Measurements from ENCODE around the gene PXYLP1.

Gene PXYLP1

DNA sequence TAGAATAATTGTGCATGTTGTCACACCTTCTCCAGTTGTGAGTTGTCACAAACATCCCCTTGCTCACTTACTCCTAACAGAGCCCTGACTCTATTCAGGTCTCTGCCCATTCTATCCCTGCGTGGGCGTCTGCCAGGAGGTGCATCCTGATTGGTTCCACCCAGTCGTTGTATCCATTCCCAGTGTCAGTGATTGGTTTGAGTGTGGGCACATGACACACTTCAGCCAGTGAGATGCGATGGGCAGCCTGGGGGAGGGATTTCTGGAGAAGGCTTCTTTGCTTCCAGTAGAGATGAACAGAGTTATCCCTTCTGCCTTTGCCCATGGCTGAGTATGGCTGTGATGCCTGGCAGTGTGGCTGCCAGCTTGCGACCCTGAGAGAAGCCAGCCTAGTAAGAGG lies 18.7 kb downstream of the PXYLP1 start:
- no peak for DNase-seq (ENCODE audit: low read depth in 3 of 3)

DNA sequence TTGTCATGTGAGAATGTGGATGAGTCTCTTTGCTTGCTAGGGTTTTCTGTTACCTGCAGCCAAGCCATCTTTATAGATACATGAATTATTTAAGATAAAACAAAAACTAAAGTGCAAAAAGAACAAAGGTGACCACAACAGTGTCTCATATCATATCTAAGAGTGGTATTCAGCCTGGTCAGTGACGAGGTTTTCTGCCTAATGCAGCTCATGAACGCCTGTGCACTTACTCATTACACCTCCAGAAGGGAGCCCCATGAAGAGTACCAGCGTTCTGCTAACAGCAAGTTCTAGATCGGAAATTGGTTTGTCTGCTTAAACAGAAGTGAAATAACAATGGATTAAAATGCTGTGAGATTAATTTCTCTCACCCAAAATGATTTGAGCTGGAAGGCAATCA lies 19.2 kb downstream of the PXYLP1 start:
- no peak for DNase-seq (ENCODE audit: low read depth in 3 of 3)

DNA sequence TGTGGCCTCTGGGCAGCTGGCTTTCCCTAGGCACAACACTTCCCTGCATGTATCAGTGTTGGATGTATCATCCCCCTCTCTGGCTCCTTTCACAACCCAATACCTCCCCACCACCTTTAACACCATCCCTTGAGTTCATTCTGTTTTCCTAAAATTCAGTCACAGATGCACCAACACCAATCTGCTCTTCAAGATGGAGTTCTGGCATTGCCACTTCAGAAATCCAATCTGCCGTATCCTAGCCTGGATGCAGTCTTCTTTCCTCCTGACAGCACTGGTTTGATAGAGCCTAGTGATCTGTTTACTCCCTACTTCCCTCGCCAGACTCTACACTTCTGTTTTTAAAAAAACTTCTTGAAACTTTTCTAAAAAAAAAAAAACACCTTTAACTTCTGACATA lies 21.7 kb downstream of the PXYLP1 start:
- DNase-seq (ENCODE audit: low read depth in 3 of 3), result no peak

DNA sequence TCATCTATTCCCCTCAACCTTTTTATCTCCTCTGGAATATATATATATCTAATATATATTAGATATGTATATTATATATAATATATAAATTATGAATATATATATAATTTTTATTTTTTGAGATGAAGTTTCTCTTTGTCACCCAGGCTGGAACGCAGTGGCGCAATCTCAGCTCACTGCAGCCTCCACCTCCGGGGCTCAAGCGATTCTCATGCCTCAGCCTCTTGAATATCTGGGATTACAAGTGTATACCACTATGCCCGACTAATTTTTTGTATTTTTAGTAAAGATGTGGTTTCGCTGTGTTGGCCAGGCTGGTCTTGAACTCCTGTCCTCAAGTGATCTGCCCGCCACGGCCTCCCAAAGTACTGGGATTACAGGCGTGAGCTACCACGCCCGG lies 22.2 kb downstream of the PXYLP1 start:
- DNase-seq (ENCODE audit: low read depth in 3 of 3), result no peak

DNA sequence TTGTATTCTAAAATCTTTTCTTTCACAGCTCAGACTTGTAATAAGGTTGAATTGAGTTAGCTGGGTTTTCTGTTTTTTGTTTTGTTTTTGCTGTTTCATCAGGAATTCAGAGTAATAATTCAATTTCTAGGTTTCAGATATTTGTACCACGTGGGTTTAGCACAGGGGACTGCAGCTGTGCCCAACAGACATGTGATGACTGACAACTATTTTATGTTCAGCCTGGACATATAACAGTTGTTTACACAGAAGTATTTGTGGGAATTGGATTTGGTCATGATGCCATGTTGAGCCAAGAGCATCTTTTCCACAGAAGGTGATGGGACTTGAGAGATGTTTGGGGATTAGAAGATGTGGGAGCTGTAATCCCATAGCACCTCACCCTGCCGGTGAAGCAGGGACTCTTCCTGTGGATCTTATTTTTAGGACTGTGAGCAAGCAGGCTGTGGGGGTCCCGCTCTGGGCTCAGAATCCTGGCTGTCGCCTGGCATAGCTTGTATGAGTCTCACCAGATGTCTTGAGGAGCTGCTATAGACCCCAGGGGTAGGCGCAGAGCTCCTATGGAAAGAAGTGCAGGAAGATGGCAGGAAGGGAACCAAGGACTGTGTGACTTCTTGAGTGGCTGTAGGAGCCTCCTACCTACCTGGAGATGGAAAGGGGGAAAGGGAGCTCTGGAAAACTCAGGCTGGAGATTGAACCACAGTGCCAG lies 23.7 kb downstream of the PXYLP1 start:
- DNase-seq (ENCODE audit: low read depth in 3 of 3), result no peak

DNA sequence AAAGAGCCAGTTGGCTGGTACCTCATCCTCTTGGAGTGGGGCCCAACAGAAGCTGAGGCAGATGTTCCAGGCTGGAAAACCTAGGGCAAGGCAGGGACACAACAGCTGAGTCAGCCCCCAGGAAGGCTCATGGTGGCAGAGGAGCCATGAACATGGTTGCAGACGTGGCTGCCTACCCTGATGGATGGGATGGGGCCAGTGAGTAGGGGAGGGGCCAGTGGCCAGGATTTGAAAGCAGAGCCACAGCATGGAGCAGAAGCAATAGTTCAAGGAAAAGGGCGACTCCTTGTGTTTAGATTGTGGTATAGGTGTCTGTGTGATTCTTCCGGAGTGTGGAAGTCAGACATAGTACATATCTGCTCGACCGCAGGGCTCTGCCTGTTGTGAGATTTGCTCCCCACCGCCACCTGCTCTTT lies 24.2 kb downstream of the PXYLP1 start:
- DNase-seq (ENCODE audit: low read depth in 3 of 3), result no peak

DNA sequence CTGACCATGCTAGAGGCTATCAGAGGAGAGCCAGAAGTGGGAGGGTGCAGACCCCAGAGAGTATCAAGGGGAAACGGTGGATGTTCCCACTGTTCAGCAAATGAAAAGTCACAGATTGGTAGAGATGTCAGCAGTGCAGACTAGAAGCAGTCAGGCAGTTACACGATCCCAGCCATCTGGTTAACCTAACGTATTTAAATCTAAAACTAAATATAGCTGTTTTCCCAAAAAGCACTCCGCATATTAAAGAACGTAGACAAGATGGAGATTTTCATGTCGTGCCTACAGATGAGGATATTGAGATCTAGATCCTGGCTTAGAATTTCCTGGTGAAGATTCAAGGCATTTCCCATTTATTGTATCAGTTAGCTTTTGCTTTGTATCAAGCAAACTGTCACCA lies 25.2 kb downstream of the PXYLP1 start:
- DNase-seq (ENCODE audit: low read depth in 3 of 3), result no peak

DNA sequence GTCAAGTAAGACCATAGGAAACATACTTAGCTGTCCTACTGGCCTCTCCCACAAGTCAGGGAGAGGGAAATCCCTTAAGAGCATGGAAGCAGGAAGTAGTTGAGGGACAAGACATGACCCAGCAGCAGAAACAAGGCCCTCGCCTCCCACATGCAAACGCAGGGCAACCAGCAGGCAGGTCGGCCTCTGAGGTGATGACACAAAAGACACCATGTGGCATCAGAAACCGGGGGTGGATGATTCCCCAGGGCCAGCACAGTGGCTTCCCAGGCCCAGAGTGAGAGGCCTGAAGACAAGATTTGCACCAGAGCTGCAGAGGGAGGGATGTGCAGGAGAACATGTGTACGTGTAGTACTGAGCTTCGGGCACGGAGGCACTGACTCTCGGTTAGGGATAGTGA lies 26.3 kb downstream of the PXYLP1 start:
- DNase-seq (ENCODE audit: low read depth in 3 of 3), result no peak

DNA sequence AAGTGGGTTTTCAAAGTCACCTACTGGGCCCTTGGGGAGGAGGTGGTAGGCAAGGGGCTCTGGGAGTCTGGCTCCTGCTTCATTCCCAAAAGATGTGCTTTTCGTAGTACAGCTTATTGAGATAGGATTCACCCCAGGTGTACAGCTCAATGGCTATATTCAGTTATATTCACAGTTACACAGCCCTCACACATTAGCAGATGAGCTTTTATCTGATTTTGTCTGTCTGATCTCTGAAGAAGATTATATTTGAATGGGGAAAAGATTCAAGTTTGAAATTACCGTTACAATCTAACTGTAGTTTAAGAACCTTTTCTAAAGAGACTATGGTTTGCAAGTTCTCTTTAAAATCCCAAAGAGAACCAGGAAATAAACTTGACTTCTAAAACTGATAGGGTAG lies 27.3 kb downstream of the PXYLP1 start:
- no peak for DNase-seq (ENCODE audit: low read depth in 3 of 3)

DNA sequence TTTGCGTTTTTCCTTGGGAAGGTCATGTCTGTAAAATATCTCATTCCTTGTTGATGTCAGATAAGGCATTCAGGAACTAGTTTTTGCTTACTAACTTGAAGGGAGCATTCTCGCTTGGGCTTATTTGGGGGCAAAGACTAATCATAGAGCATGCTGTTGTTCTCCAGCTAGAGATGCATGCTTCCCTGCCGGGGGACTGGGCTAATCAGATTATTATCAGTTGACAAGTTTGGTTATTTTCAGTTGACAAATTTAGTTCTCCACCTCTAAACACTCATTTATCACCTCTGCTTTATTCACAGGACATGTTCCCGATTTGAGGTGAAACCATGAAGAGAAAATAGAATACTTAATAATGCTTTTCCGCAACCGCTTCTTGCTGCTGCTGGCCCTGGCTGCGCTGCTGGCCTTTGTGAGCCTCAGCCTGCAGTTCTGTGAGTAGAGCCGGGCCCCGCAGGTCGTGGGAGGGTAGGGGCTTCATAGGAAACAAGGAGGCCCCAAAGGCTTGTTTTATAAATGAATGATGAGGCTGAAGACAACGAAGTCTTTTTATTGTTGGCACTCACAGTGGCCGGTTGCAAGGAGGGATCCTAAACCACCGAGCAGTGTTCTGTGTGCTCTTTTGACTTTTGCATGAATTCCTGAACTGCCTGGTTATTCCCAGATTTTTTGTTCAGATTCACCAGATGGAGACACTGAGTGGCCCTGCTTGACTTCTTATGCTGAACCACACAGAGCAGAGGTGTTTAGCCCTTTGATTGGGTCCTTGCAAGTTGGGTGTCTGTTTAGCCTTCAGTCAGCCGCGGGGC lies 28.4 kb downstream of the PXYLP1 start:
- DNase-seq (ENCODE audit: low read depth in 3 of 3), result no peak

DNA sequence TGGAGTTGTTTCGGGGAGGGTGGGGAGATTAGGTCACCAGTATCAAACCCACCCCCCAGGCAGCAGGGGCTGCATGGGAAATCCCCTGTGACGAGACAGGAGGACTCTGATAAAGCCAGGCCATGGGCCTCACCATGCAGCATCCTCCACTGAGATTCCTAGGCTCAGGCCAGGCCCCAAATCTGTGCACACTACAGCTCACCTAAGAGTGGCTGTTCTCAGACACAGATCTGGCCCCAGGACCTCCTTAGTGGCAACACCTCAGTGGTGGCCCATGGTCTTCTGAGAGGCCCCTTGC lies 29.0 kb downstream of the PXYLP1 start:
- DNase-seq (ENCODE audit: low read depth in 3 of 3), result no peak

DNA sequence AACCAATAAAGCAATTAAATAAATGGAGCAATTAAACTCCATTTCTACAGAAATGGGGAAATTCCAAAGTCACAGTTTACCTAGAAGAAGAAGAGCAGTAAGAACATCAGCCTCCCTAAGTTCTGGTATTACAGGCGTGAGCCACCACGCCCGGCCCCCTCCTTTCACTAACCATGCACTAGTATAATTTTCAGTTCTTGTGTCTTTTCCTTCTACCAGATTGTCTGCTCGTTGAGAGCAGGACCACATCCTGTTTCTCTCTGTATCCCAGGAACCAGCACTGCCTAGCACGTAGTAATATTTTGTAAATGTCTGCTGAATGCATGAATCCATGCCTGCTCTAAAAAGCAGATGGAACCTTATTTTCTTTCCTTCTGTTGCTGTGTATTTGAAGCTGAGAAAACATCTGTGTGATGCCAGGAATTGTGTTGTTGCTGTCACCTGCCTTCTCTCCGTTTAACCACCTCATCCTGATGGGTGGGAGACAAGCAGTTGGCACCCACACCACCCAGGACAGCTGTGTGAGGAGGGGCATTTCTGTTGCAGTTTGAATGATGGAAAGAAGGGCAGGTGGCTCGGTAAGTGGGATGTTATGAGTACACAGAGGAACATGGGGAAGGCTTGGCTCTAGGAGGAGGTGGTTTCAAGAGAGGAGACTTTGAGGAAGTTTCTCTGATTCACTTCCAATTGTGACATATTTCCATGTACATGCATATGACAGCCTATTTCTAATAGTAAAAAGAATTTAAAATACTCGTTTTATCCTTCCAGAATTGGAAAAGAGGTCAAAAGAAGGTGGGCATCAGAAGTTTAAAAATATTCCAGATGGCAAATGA lies 30.1 kb downstream of the PXYLP1 start:
- DNase-seq (ENCODE audit: low read depth in 3 of 3), result no peak

DNA sequence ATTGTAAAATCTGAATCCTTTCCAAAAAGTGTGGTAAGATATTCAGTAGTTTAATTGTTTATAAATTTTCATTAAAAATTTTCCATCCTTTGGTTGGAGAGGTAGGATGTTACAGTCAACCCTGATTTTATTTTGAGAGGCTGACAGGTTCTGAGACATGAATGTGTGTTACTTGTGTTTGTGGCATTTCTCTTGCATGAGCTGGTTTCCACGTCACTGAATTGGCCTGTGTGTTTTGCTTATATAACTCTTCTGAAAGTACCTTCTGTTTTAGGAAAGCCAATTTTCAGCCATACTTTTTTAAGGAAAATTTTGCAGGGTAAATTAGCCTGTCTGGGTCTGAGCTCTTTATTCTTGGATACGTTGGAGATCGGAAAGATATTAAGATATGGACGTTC lies 30.7 kb downstream of the PXYLP1 start:
- no peak for DNase-seq (ENCODE audit: low read depth in 3 of 3)

DNA sequence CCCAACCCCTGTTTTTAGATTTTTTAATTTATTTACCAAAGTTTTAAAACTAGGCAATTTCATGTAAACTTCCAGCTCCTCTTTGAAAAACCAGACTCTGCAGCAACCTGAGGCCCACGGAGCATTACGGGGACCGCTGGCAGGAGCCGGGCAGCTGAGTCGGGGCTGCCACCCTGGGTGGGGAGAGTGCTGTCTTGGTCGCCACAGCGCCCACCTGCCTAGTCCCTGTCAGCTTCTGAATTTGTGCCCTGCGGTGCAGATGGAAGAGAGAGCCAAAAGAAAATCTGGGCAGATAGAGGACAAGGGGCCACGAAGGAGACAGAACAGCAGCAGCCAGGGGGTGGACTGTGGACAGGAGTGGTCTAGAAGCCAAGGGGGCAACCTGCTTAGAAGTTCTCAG lies 34.6 kb downstream of the PXYLP1 start:
- no peak for DNase-seq (ENCODE audit: low read depth in 3 of 3)

DNA sequence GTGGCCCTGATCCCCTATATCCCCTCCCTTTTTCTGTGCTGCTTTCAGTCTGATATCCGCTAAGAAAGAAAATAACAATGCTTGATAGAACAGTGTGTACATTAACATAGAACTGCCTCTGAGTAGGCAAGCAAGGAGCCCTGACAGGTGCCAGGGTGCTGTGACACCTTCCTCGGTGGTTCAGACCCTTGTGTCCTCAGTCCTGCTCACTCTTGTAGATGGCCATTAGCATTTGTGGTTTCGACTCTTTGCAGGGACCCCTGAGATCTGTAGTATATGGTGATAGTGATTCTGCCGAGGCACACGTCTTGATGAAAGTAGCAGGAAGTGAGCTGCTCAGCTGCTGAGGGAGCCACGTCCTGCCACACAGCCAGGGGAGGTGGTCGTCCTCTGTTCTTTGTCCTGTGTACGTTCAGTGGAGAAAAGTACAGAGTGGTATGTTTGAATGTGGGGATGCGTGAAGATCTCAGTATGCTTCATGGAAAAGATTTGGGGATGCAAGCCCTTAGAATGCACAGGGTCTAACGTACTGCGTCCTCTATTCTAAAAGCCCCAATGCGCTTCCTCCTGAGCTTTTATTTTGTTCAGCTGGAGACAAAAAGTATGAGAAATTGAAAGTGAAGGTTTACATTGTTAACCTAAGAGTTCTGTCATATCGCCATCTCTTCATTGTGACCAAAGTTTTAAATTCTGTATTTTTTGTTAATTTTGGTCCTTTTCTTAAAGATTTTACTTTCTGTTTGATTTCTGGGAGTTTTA lies 35.4 kb downstream of the PXYLP1 start:
- no peak for DNase-seq (ENCODE audit: low read depth in 3 of 3)

DNA sequence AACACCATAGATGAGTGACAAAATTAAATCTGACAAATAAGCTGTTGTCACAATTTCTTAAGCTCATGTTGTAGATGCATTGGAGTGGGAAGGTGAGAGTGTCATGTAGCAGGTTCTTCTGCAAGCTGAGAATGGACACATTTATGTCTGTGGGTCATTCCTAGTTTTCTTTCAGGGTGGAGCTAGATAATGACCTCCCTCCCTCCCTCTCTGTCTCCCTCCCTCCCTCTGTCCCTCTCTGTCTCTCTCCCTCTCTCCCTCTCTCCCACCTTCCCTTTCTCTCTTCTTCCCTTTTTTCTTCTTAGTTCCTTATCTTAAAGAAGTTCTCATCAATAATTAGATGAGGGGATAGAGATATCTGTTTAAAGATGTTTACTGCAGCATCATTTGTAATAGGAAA lies 36.0 kb downstream of the PXYLP1 start:
- DNase-seq (ENCODE audit: low read depth in 3 of 3), result no peak

DNA sequence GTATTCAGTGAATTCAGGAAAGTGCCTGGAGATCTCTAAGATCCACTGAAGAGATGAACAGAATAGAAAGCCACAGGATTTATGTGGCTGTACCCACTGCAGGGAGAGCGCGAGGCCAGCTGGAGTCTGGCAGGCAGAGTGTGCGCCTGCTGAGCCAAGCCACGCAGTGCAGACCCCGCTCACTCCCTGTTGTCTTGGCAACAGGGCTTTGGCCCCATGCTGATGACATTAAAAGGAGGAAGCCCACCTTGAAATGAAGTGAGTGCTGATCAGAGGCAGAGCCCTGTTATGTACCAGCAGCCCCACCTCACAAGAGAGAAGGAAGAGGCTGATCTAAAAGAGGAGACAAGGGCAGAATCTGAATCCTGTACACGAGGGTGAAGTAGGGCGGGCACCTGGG lies 36.7 kb downstream of the PXYLP1 start:
- DNase-seq (ENCODE audit: low read depth in 3 of 3), result no peak

DNA sequence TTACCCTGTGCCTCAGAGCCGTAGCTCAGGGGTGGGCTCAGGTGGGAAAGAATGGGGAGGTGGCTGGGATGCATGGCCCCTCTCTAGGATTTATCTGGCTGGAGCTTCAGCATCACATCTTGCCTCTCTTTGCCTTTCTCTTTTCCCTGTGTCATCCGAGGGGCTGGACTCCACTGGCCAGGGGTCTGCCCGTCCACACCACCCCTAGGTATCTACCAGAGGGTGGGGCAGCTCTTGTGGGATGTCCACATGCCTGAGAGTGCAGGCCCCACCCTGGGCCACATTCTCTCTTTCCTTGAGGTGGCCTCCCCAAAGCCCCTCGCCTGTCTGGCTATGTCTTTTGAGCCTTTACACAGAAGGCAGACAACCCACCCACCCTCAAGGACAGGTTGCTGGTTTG lies 37.2 kb downstream of the PXYLP1 start:
- no peak for DNase-seq (ENCODE audit: low read depth in 3 of 3)

DNA sequence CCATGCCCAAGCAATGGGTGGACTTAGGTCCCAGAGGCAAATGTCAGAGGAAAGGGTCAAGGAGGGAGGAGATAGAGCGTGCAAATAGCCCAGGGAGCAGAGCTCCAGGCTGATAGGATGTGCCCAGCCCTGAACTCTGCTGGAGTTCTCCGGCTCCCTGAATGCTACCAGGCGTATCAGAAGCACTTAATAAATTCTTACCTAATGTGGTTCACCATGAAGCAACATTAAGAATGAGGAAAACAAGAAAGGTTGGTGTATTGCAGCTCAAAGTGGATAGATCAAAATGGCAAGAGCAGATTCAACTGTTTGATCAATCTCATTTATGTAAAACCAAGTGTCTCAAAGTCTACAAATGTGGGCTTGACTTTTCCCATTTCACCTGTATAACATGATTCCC lies 38.3 kb downstream of the PXYLP1 start:
- DNase-seq (ENCODE audit: low read depth in 3 of 3), result no peak

DNA sequence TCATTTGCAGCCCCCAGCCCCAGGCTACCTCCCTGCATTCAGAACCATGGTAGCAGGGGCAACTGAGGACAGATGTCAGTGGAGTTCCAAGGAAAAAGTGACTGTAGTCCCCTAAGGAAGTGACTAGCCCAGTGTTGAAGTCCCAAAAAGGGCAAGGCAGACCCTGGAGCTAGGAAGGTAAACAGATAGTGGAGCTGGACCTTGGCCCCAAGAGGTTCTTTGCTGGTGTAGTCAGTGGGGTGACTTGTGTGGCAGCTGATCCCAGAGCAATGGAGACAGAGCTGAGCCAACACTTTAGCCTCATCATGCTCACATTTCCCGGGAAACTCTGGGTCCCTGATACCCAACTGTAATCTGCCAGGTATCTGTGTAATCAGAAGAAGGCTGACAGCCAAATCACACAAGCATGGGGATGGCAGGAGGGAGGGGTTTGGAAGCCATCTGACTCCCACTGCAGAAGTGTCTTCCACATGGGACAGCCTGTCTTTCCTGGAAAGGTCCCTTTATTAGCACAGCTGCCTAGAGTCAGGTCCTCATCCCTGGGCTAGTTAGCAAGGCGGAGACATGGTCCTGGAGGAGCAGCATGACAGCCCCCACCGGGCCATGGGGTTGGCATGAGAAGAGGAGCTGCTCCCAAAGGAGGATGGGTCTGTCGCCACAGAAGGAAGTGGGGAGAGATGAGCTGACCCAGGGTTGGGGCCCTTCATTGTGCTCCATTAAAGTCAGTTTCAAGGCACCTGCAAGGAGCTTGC lies 39.8 kb downstream of the PXYLP1 start:
- no peak for DNase-seq (ENCODE audit: low read depth in 3 of 3)

DNA sequence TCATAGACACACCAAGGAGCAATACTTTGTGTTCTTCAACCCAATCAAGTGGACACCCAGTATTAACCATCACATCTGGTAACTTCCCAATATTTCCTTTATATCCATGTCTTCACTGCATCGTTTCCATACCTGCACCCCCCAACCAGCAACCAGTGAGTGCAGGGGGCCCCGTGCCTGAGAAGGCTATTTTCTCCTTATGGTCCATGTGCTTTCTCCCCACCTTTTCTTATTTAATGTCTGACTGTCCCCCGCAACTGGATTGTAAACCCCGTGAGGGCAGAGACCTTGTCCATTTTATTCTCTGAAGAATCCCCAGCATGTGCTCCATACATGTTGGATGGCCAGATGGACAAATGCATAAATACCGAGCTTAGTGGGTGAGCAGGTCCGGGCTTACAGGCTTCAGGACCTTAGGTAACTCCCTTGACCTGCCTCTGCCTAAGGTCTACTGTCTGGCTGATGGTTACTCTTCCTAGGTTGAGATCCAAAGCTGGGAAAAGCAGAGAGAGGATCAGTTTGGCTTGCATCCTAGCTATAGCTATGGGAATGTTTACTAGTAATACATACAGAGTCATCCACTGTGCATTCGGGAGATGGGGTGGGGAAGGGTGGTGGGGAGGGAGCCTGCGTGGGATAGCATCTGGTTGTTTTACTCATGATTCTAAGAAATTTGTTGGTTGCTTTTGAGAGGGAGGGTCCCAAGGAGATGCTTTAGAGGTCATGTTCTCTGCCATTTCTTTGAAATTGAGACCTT lies 41.5 kb downstream of the PXYLP1 start:
- DNase-seq (ENCODE audit: low read depth in 3 of 3), result no peak

All from stimulated activated CD4-positive, alpha-beta T cell treated with anti-CD3 and anti-CD28 coated beads, TNF-alpha, amount 100 ng/mL, for 24 hours (primary cell).